SK-N-SH treated with all-trans-retinoic acid at 6 μM for 48 hours (cell line): ENCODE measurements around the gene SLC25A53.

Experiments
- PATZ1 ChIP-seq: fragments of 250-450 bp; sonication (Bioruptor Pico); IDR thresholded peaks from 2 replicates; pipeline ENCODE4 v1.8.0; 2020; ENCODE audit warnings: mild to moderate bottlenecking, moderate library complexity, borderline replicate concordance
- SNAI2 ChIP-seq: fragments of 250-450 bp; sonication (Bioruptor Pico); IDR thresholded peaks from 2 replicates; pipeline ENCODE4 v1.5.0; 2020; ENCODE audit warnings: mild to moderate bottlenecking, moderate library complexity

DNA sequence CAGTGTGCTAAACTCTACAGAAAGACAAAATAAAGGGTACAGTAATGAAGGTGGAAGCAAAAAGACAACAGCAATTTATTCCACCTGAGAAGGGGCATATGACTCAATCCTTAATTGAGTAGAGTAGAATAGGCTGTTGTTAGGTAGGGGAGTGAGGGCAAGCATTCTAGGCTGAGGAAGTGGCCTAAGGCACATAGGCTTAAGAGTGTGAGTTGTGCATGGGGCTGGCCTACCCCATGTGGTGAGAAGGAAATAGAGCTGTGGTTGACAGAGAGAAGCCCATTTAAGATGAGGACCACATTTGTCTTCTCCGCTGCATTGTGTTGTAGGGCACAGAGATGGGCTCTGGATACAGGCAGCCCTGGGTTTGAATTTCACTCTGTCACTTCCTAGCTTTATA, 47.9 kb downstream of the SLC25A53 start:
- no peak for TF ChIP-seq PATZ1 (CRISPR knock-in tag)
- TF ChIP-seq SNAI2 (CRISPR knock-in tag): no peak
